CD4-positive, alpha-beta memory T cell (primary cell): ENCODE measurements around the gene PPAT. TPM values are rescaled to one million over a fixed set of nuclear protein-coding genes. Genes with fewer than 3 reads are reported as not detected.

ENCODE experiments used
- CTCF ChIA-PET: fragments of 350-600 bp; sonication (Branson Sonifier 250); formaldehyde crosslinking; loops from one replicate; lab custom pipeline; 2021; ENCODE audit warnings: inconsistent platforms; ENCODE audit not compliant: partially characterized antibody; lab: Charles Lee
- POLR2A ChIA-PET: fragments of 350-600 bp; sonication (Branson Sonifier 250); formaldehyde crosslinking; loops from one replicate; lab custom pipeline; 2021; ENCODE audit not compliant: partially characterized antibody; lab: Charles Lee
- DNase-seq, 5 donors: peaks; one replicate each; pipeline versions ENCODE4 v3.0.0 to v3.0.0-alpha.2; 2020 to 2022; ENCODE audit warnings: mixed read lengths in 1 of 5
- H3K27ac ChIP-seq: one replicate; pipeline ENCODE4 v1.7.0; 2013; ENCODE audit warnings: low read depth, low read length
- H3K27me3 ChIP-seq: 2 replicates; pipeline ENCODE4 v1.7.0; 2013; ENCODE audit warnings: mild to moderate bottlenecking, low read length, moderate library complexity; ENCODE audit not compliant: insufficient read depth
- H3K36me3 ChIP-seq: 2 replicates; pipeline ENCODE4 v1.7.0; 2013; ENCODE audit warnings: mild to moderate bottlenecking, low read length, moderate library complexity; ENCODE audit not compliant: insufficient read depth
- H3K4me1 ChIP-seq: 2 replicates; pipeline ENCODE4 v1.7.0; 2013; ENCODE audit warnings: mild to moderate bottlenecking, low read length, moderate library complexity; ENCODE audit not compliant: insufficient read depth
- H3K4me3 ChIP-seq, 2 donors: one replicate each; pipeline ENCODE4 v1.7.0; 2013; ENCODE audit warnings: low read length in 2 of 2, mild to moderate bottlenecking in 1 of 2
- H3K9me3 ChIP-seq, 2 donors: one replicate each; pipeline ENCODE4 v1.7.0; 2013; ENCODE audit warnings: low read length in 2 of 2, control low read depth in 1 of 2; ENCODE audit not compliant: control insufficient read depth in 1 of 2
- H3K27ac Mint-ChIP-seq, 7 donors: one replicate each; pipeline ENCODE4 v1.8.0; 2020 to 2021; ENCODE audit warnings: mixed read lengths in 7 of 7, mild to moderate bottlenecking in 6 of 7, inconsistent platforms in 3 of 7, moderate library complexity in 3 of 7
- H3K27me3 Mint-ChIP-seq, 2 donors: one replicate each; pipeline ENCODE4 v1.8.0; 2020 to 2021; ENCODE audit warnings: mixed read lengths in 2 of 2
- H3K36me3 Mint-ChIP-seq, 2 donors: one replicate each; pipeline ENCODE4 v1.8.0; 2020 to 2021; ENCODE audit warnings: mixed read lengths in 2 of 2, inconsistent platforms in 1 of 2, mild to moderate bottlenecking in 1 of 2
- H3K4me1 Mint-ChIP-seq, 4 donors: one replicate each; pipeline ENCODE4 v1.8.0; 2020 to 2021; ENCODE audit warnings: mixed read lengths in 4 of 4, mild to moderate bottlenecking in 1 of 4
- H3K4me3 Mint-ChIP-seq, 8 donors: one replicate each; pipeline ENCODE4 v1.8.0; 2020 to 2021; ENCODE audit warnings: mixed read lengths in 8 of 8, mild to moderate bottlenecking in 7 of 8, moderate library complexity in 6 of 8, inconsistent platforms in 3 of 8
- H3K9me3 Mint-ChIP-seq, 8 donors: one replicate each; pipeline ENCODE4 v1.8.0; 2020 to 2021; ENCODE audit warnings: mixed read lengths in 8 of 8, mild to moderate bottlenecking in 5 of 8, inconsistent platforms in 3 of 8, moderate library complexity in 1 of 8
- intact Hi-C: fragments of 100-400 bp; cut with micrococcal nuclease; formaldehyde crosslinking; loops from one replicate; pipeline ENCODE4 v1.15.1; 2023
- polyA plus RNA-seq, 2 donors: library from polyadenylated mRNA; unstranded; fragments of 300-500 nt; fragmentation: Illumina TruSeq; gene quantifications; one replicate each; pipeline ENCODE4 v1.2.3, GENCODE V29; 2021
- total RNA-seq, 2 experiments: library from RNA; stranded (reverse); gene quantifications; one replicate each; pipeline ENCODE4 v1.2.3, GENCODE V29; 2021

Gene PPAT
- total and polyA plus RNA-seq, 4 experiments from 2014 or later, result 7.0 to 15.7 (median 13.4) TPM

GRCh38 chr4:56345458-56345857 lies 90.0 kb downstream of the PPAT start:
- H3K36me3 Mint-ChIP-seq, result peaks cover 28 to 30% of the 10 kb centered on the region in 2 donors
- H3K4me3 Mint-ChIP-seq, result no peak overlapping the region
- DNase-seq, result no peak
- H3K27me3 ChIP-seq, result no peaks in the 10 kb centered on the region
- no peaks in the 10 kb centered on the region for H3K9me3 Mint-ChIP-seq
- no peaks in the 10 kb centered on the region for H3K4me1 ChIP-seq
- no peaks in the 10 kb centered on the region for H3K36me3 ChIP-seq
- intact Hi-C loops, result no loop called here
- CTCF ChIA-PET, result no interaction called here
- H3K4me1 Mint-ChIP-seq, result peaks cover 0 to 10% (median 9%) of the 10 kb centered on the region in 4 donors
- H3K27ac Mint-ChIP-seq, result no peak overlapping the region
- POLR2A ChIA-PET, result interaction anchor here (0.6 kb wide), 1 partner anchor 23 kb away, joined by 3 read pairs; no protein-coding TSS in a partner anchor
- no peaks in the 10 kb centered on the region for H3K27me3 Mint-ChIP-seq
- no peaks in the 10 kb centered on the region for H3K9me3 ChIP-seq
- no peak overlapping the region for H3K27ac ChIP-seq
- no peak overlapping the region for H3K4me3 ChIP-seq

Other genes starting within 250 kb of the PPAT start
- gene AASDH, start 48.1 kb downstream of the PPAT start, total RNA-seq, result 10 to 100 TPM; 19.2 to 23.7 TPM
- gene AASDH, start 48.1 kb downstream of the PPAT start, polyA plus RNA-seq, result 10 to 100 TPM; 19.4 to 20.0 TPM
- 10 to 100 TPM; 21.7 to 24.5 TPM for gene PAICS, start 645 bp upstream of the PPAT start, total RNA-seq
- gene PAICS, start 645 bp upstream of the PPAT start, polyA plus RNA-seq, result 10 to 100 TPM; 23.8 to 42.4 TPM
- gene SRP72, start 32.0 kb upstream of the PPAT start, total RNA-seq, result 100 to 1,000 TPM; 104 to 107 TPM
- 100 to 1,000 TPM; 148 to 165 TPM for gene SRP72, start 32.0 kb upstream of the PPAT start, polyA plus RNA-seq
- gene ARL9, start 70.2 kb upstream of the PPAT start, total RNA-seq, result under 1 TPM in 1 of 2 experiments, not detected in 1; 0.35 TPM
- gene ARL9, start 70.2 kb upstream of the PPAT start, polyA plus RNA-seq, result under 1 TPM in 1 of 2 donors, not detected in 1; 0.14 TPM
- 10 to 100 TPM; 16.9 to 19.3 TPM for gene HOPX, start 245.7 kb upstream of the PPAT start, total RNA-seq
- gene HOPX, start 245.7 kb upstream of the PPAT start, polyA plus RNA-seq, result 100 to 1,000 TPM; 128 to 163 TPM